Mononuclear cell (primary cell): ENCODE measurements around the gene GJA1. TPM values are rescaled to one million over a fixed set of nuclear protein-coding genes. Genes with fewer than 3 reads are reported as not detected.
"Not testable (repeated sequence)": the region's sequence is repeated elsewhere in the genome, so short reads cannot be mapped to it uniquely, and the experiment has no call there.

ENCODE experiments used
- H3K27me3 ChIP-seq: 2 replicates; pipeline ENCODE4 v1.6.0; 2011; ENCODE audit warnings: low read length, control low read depth; ENCODE audit not compliant: insufficient read depth
- H3K4me1 ChIP-seq: 2 replicates; pipeline ENCODE4 v1.5.1; 2011; ENCODE audit warnings: mild to moderate bottlenecking, low read length, control low read depth; ENCODE audit not compliant: insufficient read depth
- H3K4me3 ChIP-seq: 2 replicates; pipeline ENCODE4 v1.5.1; 2011; ENCODE audit warnings: mild to moderate bottlenecking, low read length, moderate library complexity
- H3K9me3 ChIP-seq: 2 replicates; pipeline ENCODE4 v1.5.1; 2011; ENCODE audit warnings: low read depth, mild to moderate bottlenecking, control low read depth, low read length
- total RNA-seq: library from RNA; depleted of rRNA; stranded (reverse); fragments of >200 nt; gene quantifications from one replicate; pipeline ENCODE4 v1.2.3, GENCODE V29; 2012

The GJA1 gene
- total RNA-seq, 1 donor = 0.31 TPM

GRCh38 chr6:121447746-121448145 is 12.3 kb downstream of the GJA1 start:
- H3K9me3 ChIP-seq, H3K27me3 ChIP-seq, H3K4me3 ChIP-seq: not testable (repeated sequence)

GRCh38 chr6:121448528-121448927 is 13.1 kb downstream of the GJA1 start:
- H3K27me3 ChIP-seq, H3K4me1 ChIP-seq, H3K4me3 ChIP-seq, H3K9me3 ChIP-seq: not testable (repeated sequence)

More at GRCh38 chr6:121447746-121448145, 12.3 kb downstream of the GJA1 start:
- H3K4me1 ChIP-seq = not testable (repeated sequence)

GRCh38 chr6:121449331-121449730 is 13.9 kb downstream of the GJA1 start:
- no peaks in the 10 kb centered on the region for H3K4me1 ChIP-seq
- H3K9me3 ChIP-seq = no peaks in the 10 kb centered on the region
- no peak overlapping the region for H3K4me3 ChIP-seq
- no peaks in the 10 kb centered on the region for H3K27me3 ChIP-seq

- H3K4me1 ChIP-seq = no peaks in the 10 kb centered on the region
- H3K9me3 ChIP-seq = no peaks in the 10 kb centered on the region
- no peak overlapping the region for H3K4me3 ChIP-seq
- no peaks in the 10 kb centered on the region for H3K27me3 ChIP-seq
Observed at GRCh38 chr6:121450242-121450641, 14.8 kb downstream of the GJA1 start.

- H3K4me1 ChIP-seq = no peaks in the 10 kb centered on the region
- H3K27me3 ChIP-seq = no peaks in the 10 kb centered on the region
- H3K9me3 ChIP-seq = no peaks in the 10 kb centered on the region
- no peak overlapping the region for H3K4me3 ChIP-seq
Observed at GRCh38 chr6:121451250-121451649, 15.8 kb downstream of the GJA1 start.

GRCh38 chr6:121453191-121453590 is 17.7 kb downstream of the GJA1 start:
- H3K9me3 ChIP-seq = no peaks in the 10 kb centered on the region
- H3K4me3 ChIP-seq = no peak overlapping the region
- no peaks in the 10 kb centered on the region for H3K4me1 ChIP-seq
- no peaks in the 10 kb centered on the region for H3K27me3 ChIP-seq

GRCh38 chr6:121460170-121460569 is 24.7 kb downstream of the GJA1 start:
- Histone ChIP-seq H3K27me3 (no peaks in the 10 kb centered on the region), H3K4me1 (no peaks in the 10 kb centered on the region), H3K4me3 (no peak overlapping the region), H3K9me3 (no peaks in the 10 kb centered on the region)

- Histone ChIP-seq H3K27me3 (no peaks in the 10 kb centered on the region), H3K4me1 (no peaks in the 10 kb centered on the region), H3K4me3 (no peak overlapping the region), H3K9me3 (no peaks in the 10 kb centered on the region)
Observed at GRCh38 chr6:121463087-121463486, 27.6 kb downstream of the GJA1 start.

- H3K4me3 ChIP-seq = no peak overlapping the region
- H3K4me1 ChIP-seq = no peaks in the 10 kb centered on the region
- H3K9me3 ChIP-seq = no peaks in the 10 kb centered on the region
- no peaks in the 10 kb centered on the region for H3K27me3 ChIP-seq
Observed at GRCh38 chr6:121465101-121465500, 29.7 kb downstream of the GJA1 start.

GRCh38 chr6:121479486-121480098 is 44.1 kb downstream of the GJA1 start:
- Histone ChIP-seq H3K27me3 (no peaks in the 10 kb centered on the region), H3K4me3 (no peak overlapping the region), H3K9me3 (no peaks in the 10 kb centered on the region), H3K4me1 (no peaks in the 10 kb centered on the region)

GRCh38 chr6:121480099-121480713 is 44.8 kb downstream of the GJA1 start:
- Histone ChIP-seq H3K4me3 (no peak overlapping the region), H3K4me1 (no peaks in the 10 kb centered on the region), H3K27me3 (no peaks in the 10 kb centered on the region), H3K9me3 (no peaks in the 10 kb centered on the region)

GRCh38 chr6:121482004-121482693 is 46.7 kb downstream of the GJA1 start:
- H3K4me1 ChIP-seq = no peaks in the 10 kb centered on the region

GRCh38 chr6:121482751-121483150 is 47.3 kb downstream of the GJA1 start:
- H3K9me3 ChIP-seq = no peaks in the 10 kb centered on the region
- H3K4me1 ChIP-seq = no peaks in the 10 kb centered on the region
- no peaks in the 10 kb centered on the region for H3K27me3 ChIP-seq
- H3K4me3 ChIP-seq = no peak overlapping the region

More at GRCh38 chr6:121482004-121482693, 46.7 kb downstream of the GJA1 start:
- no peaks in the 10 kb centered on the region for H3K9me3 ChIP-seq
- no peak overlapping the region for H3K4me3 ChIP-seq
- H3K27me3 ChIP-seq = no peaks in the 10 kb centered on the region

GRCh38 chr6:121485359-121485811 is 49.9 kb downstream of the GJA1 start:
- no peak overlapping the region for H3K4me3 ChIP-seq
- H3K9me3 ChIP-seq = no peaks in the 10 kb centered on the region
- no peaks in the 10 kb centered on the region for H3K27me3 ChIP-seq
- H3K4me1 ChIP-seq = no peaks in the 10 kb centered on the region

GRCh38 chr6:121491576-121491975 is 56.1 kb downstream of the GJA1 start:
- Histone ChIP-seq H3K27me3 (no peaks in the 10 kb centered on the region), H3K4me1 (no peaks in the 10 kb centered on the region), H3K9me3 (no peaks in the 10 kb centered on the region), H3K4me3 (no peak overlapping the region)
